Activated CD8-positive, alpha-beta memory T cell treated with anti-CD3 and anti-CD28 coated beads, Interleukin-2, amount 10 ng/mL, durations not matched to agents 7 days and 5 days (primary cell): ENCODE data around the gene IPP. TPM values are rescaled to one million over a fixed set of nuclear protein-coding genes. Genes with fewer than 3 reads are reported as not detected.
A peak's percentile ranks its signal among the peaks of the same experiment; 100 is the strongest.

Experiments
- ATAC-seq: fragments of 150-1000 bp; cut with Tn5 transposase; one replicate; pipeline ENCODE4 v1.10.0; 2021; ENCODE audit warnings: moderate library complexity
- CTCF ChIA-PET: fragments of 350-600 bp; sonication (Branson Sonifier 250); formaldehyde crosslinking; loops from one replicate; lab custom pipeline; 2021; ENCODE audit warnings: antibody characterized with exemption; lab: Charles Lee
- DNase-seq: peaks from one replicate; pipeline ENCODE4 v3.0.0-alpha.2; 2020
- H3K27ac Mint-ChIP-seq: one replicate; pipeline ENCODE4 v1.8.0; 2021; ENCODE audit warnings: mild to moderate bottlenecking, mixed read lengths
- H3K27me3 Mint-ChIP-seq: one replicate; pipeline ENCODE4 v1.8.0; 2021; ENCODE audit warnings: mixed read lengths
- H3K36me3 Mint-ChIP-seq: one replicate; pipeline ENCODE4 v1.8.0; 2021; ENCODE audit warnings: mild to moderate bottlenecking, mixed read lengths
- H3K4me1 Mint-ChIP-seq: one replicate; pipeline ENCODE4 v1.8.0; 2021; ENCODE audit warnings: mixed read lengths
- H3K4me3 Mint-ChIP-seq: one replicate; pipeline ENCODE4 v1.8.0; 2021; ENCODE audit warnings: mild to moderate bottlenecking, moderate library complexity, mixed read lengths
- H3K9me3 Mint-ChIP-seq: one replicate; pipeline ENCODE4 v1.8.0; 2022; ENCODE audit warnings: low read depth, mixed read lengths
- total RNA-seq, 2 experiments: library from RNA; stranded (reverse); gene quantifications; one replicate each; pipeline ENCODE4 v1.2.3, GENCODE V29; 2021

IPP gene
- total RNA-seq: 10 to 100 TPM; 10.8 to 12.3 TPM

GRCh38 chr1:45750298-45751038 is at the start of gene IPP:
Gene IPP, minus strand, starts transcription at chr1:45750653. Its CDS starts 4,242 bp downstream, at chr1:45746411.
- peaks cover 7% of the 10 kb centered on the region for H3K9me3 Mint-ChIP-seq
- CTCF ChIA-PET: interaction anchor here (0.6 to 1.7 kb wide), 4 partner anchors 61 to 80 kb away, joined by 3 to 6 read pairs (median 4); partner anchors contain the start of gene GPBP1L1
- DNase-seq (peak; percentile 98), ATAC-seq (peak; percentile 99)
- H3K4me1 Mint-ChIP-seq: peaks cover 28% of the 10 kb centered on the region
- peak within 1 kb of the TSS; percentile 91 for H3K27ac Mint-ChIP-seq
- no peaks in the 10 kb centered on the region for H3K27me3 Mint-ChIP-seq
- H3K4me3 Mint-ChIP-seq: peak within 1 kb of the TSS; percentile 88
- H3K36me3 Mint-ChIP-seq: peaks cover 8% of the 10 kb centered on the region

- no peak for DNase-seq
- CTCF ChIA-PET: no interaction called here
- H3K4me3 Mint-ChIP-seq: no peak overlapping the region
- H3K4me1 Mint-ChIP-seq: peaks cover 1% of the 10 kb centered on the region
- no peaks in the 10 kb centered on the region for H3K36me3 Mint-ChIP-seq
- peaks cover 23% of the 10 kb centered on the region for H3K27me3 Mint-ChIP-seq
- no peaks in the 10 kb centered on the region for H3K9me3 Mint-ChIP-seq
- H3K27ac Mint-ChIP-seq: no peak overlapping the region
- ATAC-seq: no peak
Measured at GRCh38 chr1:45796946-45797345, 46.5 kb upstream of the IPP start.

- Mint-ChIP-seq H3K9me3 (no peaks in the 10 kb centered on the region), H3K4me3 (no peak overlapping the region), H3K27ac (no peak overlapping the region), H3K4me1 (no peaks in the 10 kb centered on the region), H3K36me3 (no peaks in the 10 kb centered on the region), H3K27me3 (peaks cover 25% of the 10 kb centered on the region)
- DNase-seq (no peak), ATAC-seq (no peak)
- CTCF ChIA-PET: no interaction called here
Measured at GRCh38 chr1:45796381-45796780, 45.9 kb upstream of the IPP start.

GRCh38 chr1:45793942-45794604 is 43.6 kb upstream of the IPP start:
- no peak for ATAC-seq
- Mint-ChIP-seq H3K9me3 (no peaks in the 10 kb centered on the region), H3K36me3 (no peaks in the 10 kb centered on the region), H3K4me1 (no peaks in the 10 kb centered on the region), H3K27me3 (peaks cover 28% of the 10 kb centered on the region), H3K27ac (no peak overlapping the region), H3K4me3 (no peak overlapping the region)
- CTCF ChIA-PET: interaction anchor here (1.4 kb wide), 1 partner anchor 13 kb away, joined by 5 read pairs; no protein-coding TSS in a partner anchor
- no peak for DNase-seq

- no peaks in the 10 kb centered on the region for H3K36me3 Mint-ChIP-seq
- H3K4me1 Mint-ChIP-seq: no peaks in the 10 kb centered on the region
- no peak overlapping the region for H3K27ac Mint-ChIP-seq
- no peak for DNase-seq
- no peak for ATAC-seq
- H3K9me3 Mint-ChIP-seq: no peaks in the 10 kb centered on the region
- peaks cover 34% of the 10 kb centered on the region for H3K27me3 Mint-ChIP-seq
- CTCF ChIA-PET: interaction anchor here (1.5 kb wide), 1 partner anchor 10 kb away, joined by 3 read pairs; no protein-coding TSS in a partner anchor
- H3K4me3 Mint-ChIP-seq: no peak overlapping the region
Measured at GRCh38 chr1:45792744-45793143, 42.3 kb upstream of the IPP start.

- ATAC-seq (no peak), DNase-seq (no peak)
- CTCF ChIA-PET: interaction anchor here (0.7 kb wide), 1 partner anchor 1138 kb away, joined by 3 read pairs; no protein-coding TSS in a partner anchor
- Mint-ChIP-seq H3K27me3 (peaks cover 38% of the 10 kb centered on the region), H3K36me3 (peaks cover 1% of the 10 kb centered on the region), H3K27ac (no peak overlapping the region), H3K4me1 (peaks cover 13% of the 10 kb centered on the region), H3K9me3 (no peaks in the 10 kb centered on the region), H3K4me3 (no peak overlapping the region)
Measured at GRCh38 chr1:45789601-45790000, 39.1 kb upstream of the IPP start.

GRCh38 chr1:45787905-45788304 is 37.5 kb upstream of the IPP start:
- H3K27me3 Mint-ChIP-seq: peaks cover 35% of the 10 kb centered on the region
- no peak overlapping the region for H3K27ac Mint-ChIP-seq
- peaks cover 14% of the 10 kb centered on the region for H3K4me1 Mint-ChIP-seq
- no peaks in the 10 kb centered on the region for H3K9me3 Mint-ChIP-seq
- CTCF ChIA-PET: interaction anchor here (0.6 kb wide), 1 partner anchor 52 kb away, joined by 3 read pairs; no protein-coding TSS in a partner anchor
- H3K4me3 Mint-ChIP-seq: no peak overlapping the region
- no peak for DNase-seq
- H3K36me3 Mint-ChIP-seq: peaks cover 3% of the 10 kb centered on the region
- ATAC-seq: no peak

- peak overlapping the region; percentile 29 for H3K4me3 Mint-ChIP-seq
- ATAC-seq (peak; percentile 98), DNase-seq (peak; percentile 76)
- H3K9me3 Mint-ChIP-seq: no peaks in the 10 kb centered on the region
- CTCF ChIA-PET: interaction anchor here (0.6 to 0.7 kb wide), 2 partner anchors 28 to 163 kb away, joined by 3 to 4 read pairs; no protein-coding TSS in a partner anchor
- peaks cover 14% of the 10 kb centered on the region for H3K4me1 Mint-ChIP-seq
- peaks cover 36% of the 10 kb centered on the region for H3K27me3 Mint-ChIP-seq
- H3K36me3 Mint-ChIP-seq: peaks cover 3% of the 10 kb centered on the region
- H3K27ac Mint-ChIP-seq: no peak overlapping the region
Measured at GRCh38 chr1:45785583-45785982, 35.1 kb upstream of the IPP start.

- H3K9me3 Mint-ChIP-seq: no peaks in the 10 kb centered on the region
- ATAC-seq (no peak), DNase-seq (no peak)
- H3K27me3 Mint-ChIP-seq: peaks cover under 1% of the 10 kb centered on the region
- H3K36me3 Mint-ChIP-seq: no peaks in the 10 kb centered on the region
- CTCF ChIA-PET: no interaction called here
- no peak overlapping the region for H3K27ac Mint-ChIP-seq
- no peaks in the 10 kb centered on the region for H3K4me1 Mint-ChIP-seq
- H3K4me3 Mint-ChIP-seq: no peak overlapping the region
Measured at GRCh38 chr1:45775794-45776193, 25.3 kb upstream of the IPP start.

- CTCF ChIA-PET: no interaction called here
- no peak for DNase-seq
- H3K27me3 Mint-ChIP-seq: no peaks in the 10 kb centered on the region
Measured at GRCh38 chr1:45772971-45773370, 22.5 kb upstream of the IPP start.

GRCh38 chr1:45769261-45769932 is 18.9 kb upstream of the IPP start:
- CTCF ChIA-PET: no interaction called here
- Mint-ChIP-seq H3K27ac (no peak overlapping the region), H3K4me1 (no peaks in the 10 kb centered on the region), H3K9me3 (no peaks in the 10 kb centered on the region), H3K4me3 (no peak overlapping the region), H3K36me3 (no peaks in the 10 kb centered on the region), H3K27me3 (no peaks in the 10 kb centered on the region)
- no peak for ATAC-seq
- no peak for DNase-seq

More at GRCh38 chr1:45772971-45773370, 22.5 kb upstream of the IPP start:
- Mint-ChIP-seq H3K9me3 (no peaks in the 10 kb centered on the region), H3K4me3 (no peak overlapping the region), H3K27ac (no peak overlapping the region), H3K36me3 (no peaks in the 10 kb centered on the region), H3K4me1 (no peaks in the 10 kb centered on the region)
- ATAC-seq: no peak

- Mint-ChIP-seq H3K36me3 (no peaks in the 10 kb centered on the region), H3K9me3 (no peaks in the 10 kb centered on the region), H3K27ac (no peak overlapping the region), H3K27me3 (peaks cover 4% of the 10 kb centered on the region), H3K4me3 (no peak overlapping the region), H3K4me1 (no peaks in the 10 kb centered on the region)
- DNase-seq (no peak), ATAC-seq (no peak)
- CTCF ChIA-PET: interaction anchor here (0.9 kb wide), 1 partner anchor 24 kb away, joined by 3 read pairs; no protein-coding TSS in a partner anchor
Measured at GRCh38 chr1:45767035-45767434, 16.6 kb upstream of the IPP start.
